SK-N-SH (cell line): ENCODE data around the gene OGFR. TPM values are rescaled to one million over a fixed set of nuclear protein-coding genes. Genes with fewer than 3 reads are reported as not detected.

Experiments
- CTCF ChIA-PET: fragments of 300-600, 350-600 bp; formaldehyde crosslinking; extraction: SDS; loops from one replicate; lab custom pipeline; 2021; lab: Yijun Ruan, JAX
- POLR2A ChIA-PET: fragments of 350-600 bp; sonication (Branson Sonifier 250); formaldehyde crosslinking; extraction: SDS; loops from one replicate; lab custom pipeline; 2020; ENCODE audit warnings: antibody characterized with exemption, inconsistent platforms; lab: Yijun Ruan, JAX
- DNase-seq: peaks from one replicate; pipeline ENCODE4 v3.0.0; 2012
- H2AFZ ChIP-seq: fragments of 200-600 bp; sonication (generic); 2 replicates; pipeline ENCODE4 v1.8.1; 2016; ENCODE audit warnings: antibody characterized with exemption, mild to moderate bottlenecking, low read depth
- H3F3A ChIP-seq: fragments of 200-600 bp; sonication (generic); replicated peaks from 2 replicates; pipeline ENCODE3; 2016; ENCODE audit warnings: antibody characterized with exemption, mild to moderate bottlenecking; ENCODE audit not compliant: insufficient read depth
- H3K27ac ChIP-seq, 2 experiments: fragments of 200-500 bp in 1 of 2; fragments of 200-600 bp in 1 of 2; sonication (Bioruptor generic) in 1 of 2; sonication (generic), shearing (Covaris generic) in 1 of 2; 2 replicates each; pipeline versions ENCODE4 v1.5.1 to v1.6.1; 2014 to 2016; ENCODE audit warnings: low read depth in 2 of 2, inconsistent platforms in 1 of 2, low read length in 1 of 2, mild to moderate bottlenecking in 1 of 2, mixed read lengths in 1 of 2
- H3K27me3 ChIP-seq: fragments of 200-600 bp; sonication (generic), shearing (Covaris generic); 2 replicates; pipeline ENCODE4 v1.6.1; 2016; ENCODE audit warnings: mixed run types; ENCODE audit not compliant: insufficient read depth
- H3K36me3 ChIP-seq, 2 experiments: fragments of 200-500 bp in 1 of 2; fragments of 200-600 bp in 1 of 2; sonication (Bioruptor generic) in 1 of 2; sonication (generic) in 1 of 2; replicated peaks in 1 of 2; 2 replicates each; pipeline versions ENCODE3 to v1.5.1; 2014 to 2016; ENCODE audit warnings: low read length in 1 of 2, mild to moderate bottlenecking in 1 of 2; ENCODE audit not compliant: insufficient read depth in 2 of 2, control insufficient read depth in 1 of 2
- H3K4me1 ChIP-seq, 2 experiments: fragments of 200-500 bp in 1 of 2; fragments of 200-600 bp in 1 of 2; sonication (Bioruptor generic) in 1 of 2; sonication (generic), shearing (Covaris generic) in 1 of 2; 2 replicates each; pipeline versions ENCODE4 v1.5.1 to v1.6.1; 2014 to 2016; ENCODE audit warnings: low read depth in 1 of 2, low read length in 1 of 2, mixed run types in 1 of 2; ENCODE audit not compliant: insufficient read depth in 2 of 2, control insufficient read depth in 1 of 2
- H3K4me2 ChIP-seq: fragments of 200-600 bp; sonication (generic), shearing (Covaris generic); 2 replicates; pipeline ENCODE4 v1.6.1; 2017; ENCODE audit warnings: mixed run types
- H3K4me3 ChIP-seq, 2 experiments: fragments of 200-500 bp in 1 of 2; fragments of 200-600 bp in 1 of 2; sonication (Bioruptor generic) in 1 of 2; sonication (generic), shearing (Covaris generic) in 1 of 2; 2 replicates each; pipeline versions ENCODE4 v1.5.1 to v1.8.1; 2014 to 2016; ENCODE audit warnings: low read depth in 2 of 2, inconsistent platforms in 1 of 2, low read length in 1 of 2, mild to moderate bottlenecking in 1 of 2, mixed read lengths in 1 of 2, moderate library complexity in 1 of 2
- H3K79me2 ChIP-seq: fragments of 200-600 bp; sonication (generic); 2 replicates; pipeline ENCODE4 v1.8.1; 2017; ENCODE audit warnings: mild to moderate bottlenecking; ENCODE audit not compliant: insufficient read depth
- H3K9ac ChIP-seq: fragments of 200-600 bp; sonication (generic); 2 replicates; pipeline ENCODE4 v1.6.1; 2017; ENCODE audit warnings: mixed run types
- H3K9me2 ChIP-seq: fragments of 200-600 bp; sonication (generic); 2 replicates; pipeline ENCODE4 v1.6.1; 2017; ENCODE audit warnings: mixed run types
- H3K9me3 ChIP-seq: fragments of 200-600 bp; sonication (generic); 2 replicates; pipeline ENCODE4 v1.6.1; 2017; ENCODE audit warnings: mixed run types, mild to moderate bottlenecking, moderate library complexity
- H4K20me1 ChIP-seq: fragments of 200-600 bp; sonication (generic); 2 replicates; pipeline ENCODE4 v1.6.1; 2017; ENCODE audit warnings: mild to moderate bottlenecking, mixed run types; ENCODE audit not compliant: insufficient read depth
- CTCF ChIP-seq: fragments of 200-600 bp; sonication (generic); IDR thresholded peaks from 2 replicates; pipeline ENCODE4 v1.6.1; 2017; ENCODE audit warnings: antibody characterized with exemption, mild to moderate bottlenecking, moderate library complexity
- ELF1 ChIP-seq: IDR thresholded peaks from 2 replicates; pipeline ENCODE4 v1.4.0; 2012
- EP300 ChIP-seq, 2 experiments: IDR thresholded peaks; 2 replicates each; pipeline versions ENCODE4 v1.4.0 to v1.6.1; 2012; ENCODE audit warnings: borderline replicate concordance in 1 of 2, low read depth in 1 of 2, low read length in 1 of 2
- FOSL2 ChIP-seq: IDR thresholded peaks from 2 replicates; pipeline ENCODE4 v1.4.0; 2012; ENCODE audit warnings: low read depth, mild to moderate bottlenecking, moderate library complexity, borderline replicate concordance
- FOXJ3 ChIP-seq: sonication (generic); formaldehyde crosslinking; IDR thresholded peaks from 2 replicates; pipeline ENCODE4 v1.5.1; 2020; ENCODE audit warnings: mild to moderate bottlenecking, missing genetic modification reagents
- GABPA ChIP-seq: IDR thresholded peaks from 2 replicates; pipeline ENCODE4 v1.4.0; 2012; ENCODE audit warnings: low read depth, mild to moderate bottlenecking
- JUND ChIP-seq: IDR thresholded peaks from 2 replicates; pipeline ENCODE4 v1.4.0; 2012
- MAX ChIP-seq: IDR thresholded peaks from 2 replicates; pipeline ENCODE4 v1.4.0; 2012; ENCODE audit warnings: low read depth
- MEF2A ChIP-seq: IDR thresholded peaks from 2 replicates; pipeline ENCODE4 v1.4.0; 2012; ENCODE audit warnings: low read depth, borderline replicate concordance
- NFIC ChIP-seq: IDR thresholded peaks from 2 replicates; pipeline ENCODE4 v1.4.0; 2012; ENCODE audit warnings: borderline replicate concordance
- NRF1 ChIP-seq: IDR thresholded peaks from 2 replicates; pipeline ENCODE4 v1.6.1; 2012; ENCODE audit warnings: low read depth, mild to moderate bottlenecking, low read length
- PBX3 ChIP-seq: IDR thresholded peaks from 2 replicates; pipeline ENCODE4; 2012
- POLR2AphosphoS5 ChIP-seq: IDR thresholded peaks from 2 replicates; pipeline ENCODE4 v1.6.1; 2012; ENCODE audit warnings: low read depth, low read length
- RAD21 ChIP-seq: IDR thresholded peaks from 2 replicates; pipeline ENCODE4 v1.6.1; 2012; ENCODE audit warnings: mild to moderate bottlenecking, low read length
- RXRA ChIP-seq: IDR thresholded peaks from 2 replicates; pipeline ENCODE4 v1.4.0; 2012; ENCODE audit warnings: low read depth, mild to moderate bottlenecking, borderline replicate concordance
- SIN3A ChIP-seq: IDR thresholded peaks from 2 replicates; pipeline ENCODE4 v1.6.1; 2012; ENCODE audit warnings: low read depth, mild to moderate bottlenecking, low read length, moderate library complexity, borderline replicate concordance
- SMC3 ChIP-seq: IDR thresholded peaks from 2 replicates; pipeline ENCODE4 v1.6.1; 2012; ENCODE audit warnings: low read depth, low read length, improper control_type of control experiment
- TAF1 ChIP-seq: IDR thresholded peaks from 2 replicates; pipeline ENCODE4 v1.6.1; 2012; ENCODE audit warnings: low read depth, mild to moderate bottlenecking, low read length, moderate library complexity, borderline replicate concordance
- WGBS: methylation state at CpG from one replicate; pipeline ENCODE4 v1.1.6; 2017; ENCODE audit warnings: low lambda C conversion rate; 5-methylcytosine and 5-hydroxymethylcytosine counted together
- polyA plus RNA-seq, 3 experiments: library from polyadenylated mRNA; depleted of rRNA; stranded (reverse); fragments of >200 nt; gene quantifications; 2 replicates each; pipeline ENCODE4 v1.2.3, GENCODE V29; 2012
- TF ChIP-seq, protein P1 (sequence below): IDR thresholded peaks from 2 replicates; pipeline ENCODE4 v1.4.0; 2012; ENCODE audit warnings: low read depth, borderline replicate concordance

The OGFR gene
- polyA plus RNA-seq, 1 of the 3 experiments (the other 2 are of a cell fraction) = 60.8 TPM

DNA sequence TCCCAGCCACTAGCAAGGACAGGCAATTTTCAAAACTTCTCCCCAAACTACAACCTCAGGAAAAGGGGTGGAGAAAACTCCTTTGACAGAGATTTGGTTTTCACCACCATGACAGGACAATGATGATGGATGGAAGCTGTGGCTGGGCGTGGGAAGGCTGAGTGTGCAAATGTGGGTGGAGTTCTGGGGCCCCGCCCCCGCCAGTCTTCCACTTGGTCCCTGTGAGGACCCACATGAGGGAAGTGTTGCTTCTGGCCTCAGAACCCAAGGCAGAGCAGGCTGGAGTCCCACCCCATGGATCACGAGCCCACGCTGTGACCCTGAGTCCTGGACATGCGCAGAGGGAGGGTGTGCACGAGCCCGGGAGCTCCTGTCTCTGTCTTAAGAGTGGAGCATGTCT, 29.9 kb upstream of the OGFR start:
- H3K9me3 ChIP-seq = no peaks in the 10 kb centered on the region
- 72% methylated on average over 8 of the region's 8 CpGs for WGBS
- CTCF ChIA-PET = no interaction called here

More for the DNA sequence above, 29.9 kb upstream of the OGFR start:
- Histone ChIP-seq H3F3A (no peaks in the 10 kb centered on the region), H3K4me3 (no peak overlapping the region), H3K27me3 (no peaks in the 10 kb centered on the region), H3K79me2 (no peaks in the 10 kb centered on the region), H3K36me3 (no peaks in the 10 kb centered on the region), H3K4me2 (no peak overlapping the region), H3K9me2 (no peaks in the 10 kb centered on the region), H4K20me1 (no peaks in the 10 kb centered on the region), H2AFZ (no peak overlapping the region), H3K27ac (no peak overlapping the region), H3K9ac (no peak overlapping the region), H3K4me1 (peaks cover 0 to 5% of the 10 kb centered on the region in 2 experiments; a peak in 1 of 4 replicates)
- DNase-seq = no peak
- POLR2A ChIA-PET = no interaction called here
- TF ChIP-seq MEF2A (no peak), SMC3 (no peak), PBX3 (no peak), POLR2AphosphoS5 (no peak), RAD21 (no peak), ELF1 (no peak), FOSL2 (no peak), RXRA (no peak), NRF1 (no peak), SIN3A (no peak), EP300 (IDR thresholded peaks at IDR 0.05; ENCODE audit: borderline replicate concordance in 1 of 2, low read depth in 1 of 2, low read length in 1 of 2) (no peak), JUND (no peak), FOXJ3 (no peak), MAX (no peak), TAF1 (no peak), CTCF (no peak), NFIC (no peak), GABPA (no peak)
- TF ChIP-seq, protein P1, sequence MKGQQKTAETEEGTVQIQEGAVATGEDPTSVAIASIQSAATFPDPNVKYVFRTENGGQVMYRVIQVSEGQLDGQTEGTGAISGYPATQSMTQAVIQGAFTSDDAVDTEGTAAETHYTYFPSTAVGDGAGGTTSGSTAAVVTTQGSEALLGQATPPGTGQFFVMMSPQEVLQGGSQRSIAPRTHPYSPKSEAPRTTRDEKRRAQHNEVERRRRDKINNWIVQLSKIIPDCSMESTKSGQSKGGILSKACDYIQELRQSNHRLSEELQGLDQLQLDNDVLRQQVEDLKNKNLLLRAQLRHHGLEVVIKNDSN = no peak
